ENCODE measurements around the gene MYO1H.

- TF ChIP-seq CTCF (IDR thresholded peaks at IDR 0.05) (no peak), POLR2A (IDR thresholded peaks at IDR 0.05) (no peak)
These were observed 137.5 kb downstream of the MYO1H start for GRCh38 chr12:109485201-109485600.

Data from uterus (tissue), 2 donors.